ENCODE results near the gene TMEM8B.

Gene TMEM8B

GRCh38 chr9:35831040-35831439, 2.0 kb downstream of the TMEM8B start:
- H3K4me3 ChIP-seq (replicated peaks; ENCODE audit: low read depth, low read length), result no peak overlapping the region
- TF ChIP-seq, protein P1, sequence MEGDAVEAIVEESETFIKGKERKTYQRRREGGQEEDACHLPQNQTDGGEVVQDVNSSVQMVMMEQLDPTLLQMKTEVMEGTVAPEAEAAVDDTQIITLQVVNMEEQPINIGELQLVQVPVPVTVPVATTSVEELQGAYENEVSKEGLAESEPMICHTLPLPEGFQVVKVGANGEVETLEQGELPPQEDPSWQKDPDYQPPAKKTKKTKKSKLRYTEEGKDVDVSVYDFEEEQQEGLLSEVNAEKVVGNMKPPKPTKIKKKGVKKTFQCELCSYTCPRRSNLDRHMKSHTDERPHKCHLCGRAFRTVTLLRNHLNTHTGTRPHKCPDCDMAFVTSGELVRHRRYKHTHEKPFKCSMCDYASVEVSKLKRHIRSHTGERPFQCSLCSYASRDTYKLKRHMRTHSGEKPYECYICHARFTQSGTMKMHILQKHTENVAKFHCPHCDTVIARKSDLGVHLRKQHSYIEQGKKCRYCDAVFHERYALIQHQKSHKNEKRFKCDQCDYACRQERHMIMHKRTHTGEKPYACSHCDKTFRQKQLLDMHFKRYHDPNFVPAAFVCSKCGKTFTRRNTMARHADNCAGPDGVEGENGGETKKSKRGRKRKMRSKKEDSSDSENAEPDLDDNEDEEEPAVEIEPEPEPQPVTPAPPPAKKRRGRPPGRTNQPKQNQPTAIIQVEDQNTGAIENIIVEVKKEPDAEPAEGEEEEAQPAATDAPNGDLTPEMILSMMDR (IDR thresholded peaks at IDR 0.05; ENCODE audit: low read depth, low read length, missing control alignments), result no peak
- DNase-seq (ENCODE audit: extremely low read depth, low read depth), result no peak

GRCh38 chr9:35832814-35833213, 3.8 kb downstream of the TMEM8B start:
- TF ChIP-seq, protein P1 (IDR thresholded peaks at IDR 0.05; ENCODE audit: low read depth, low read length, missing control alignments), result no peak
- no peak for DNase-seq (ENCODE audit: extremely low read depth, low read depth)
- H3K4me3 ChIP-seq (replicated peaks; ENCODE audit: low read depth, low read length), result no peak overlapping the region

- DNase-seq (ENCODE audit: extremely low read depth, low read depth), result no peak
- TF ChIP-seq, protein P1 (IDR thresholded peaks at IDR 0.05; ENCODE audit: low read depth, low read length, missing control alignments), result no peak
- H3K4me3 ChIP-seq (replicated peaks; ENCODE audit: low read depth, low read length), result no peak overlapping the region
Measured at GRCh38 chr9:35834260-35835215, 5.5 kb downstream of the TMEM8B start.

- H3K4me3 ChIP-seq (replicated peaks; ENCODE audit: low read depth, low read length), result no peak overlapping the region
- DNase-seq (ENCODE audit: extremely low read depth, low read depth), result no peak
- TF ChIP-seq, protein P1 (IDR thresholded peaks at IDR 0.05; ENCODE audit: low read depth, low read length, missing control alignments), result peak; percentile 40
Measured at GRCh38 chr9:35835216-35835632, 6.2 kb downstream of the TMEM8B start.

GRCh38 chr9:35835766-35836165, 6.7 kb downstream of the TMEM8B start:
- TF ChIP-seq, protein P1 (IDR thresholded peaks at IDR 0.05; ENCODE audit: low read depth, low read length, missing control alignments), result no peak
- H3K4me3 ChIP-seq (replicated peaks; ENCODE audit: low read depth, low read length), result no peak overlapping the region
- no peak for DNase-seq (ENCODE audit: extremely low read depth, low read depth)

- DNase-seq (ENCODE audit: extremely low read depth, low read depth), result no peak
- TF ChIP-seq, protein P1 (IDR thresholded peaks at IDR 0.05; ENCODE audit: low read depth, low read length, missing control alignments), result no peak
- H3K4me3 ChIP-seq (replicated peaks; ENCODE audit: low read depth, low read length), result no peak overlapping the region
Measured at GRCh38 chr9:35836595-35836994, 7.6 kb downstream of the TMEM8B start.

Measured in HFF-Myc (cell line).